Common myeloid progenitor, CD34-positive (primary cell): ENCODE results near the gene UROS.

Experiments
- CTCF ChIA-PET: fragments of 350-600 bp; sonication (Branson Sonifier 250); formaldehyde crosslinking; loops from one replicate; lab custom pipeline; 2021; ENCODE audit warnings: antibody characterized with exemption; lab: Charles Lee
- POLR2A ChIA-PET: fragments of 350-600 bp; sonication (Branson Sonifier 250); formaldehyde crosslinking; loops from one replicate; lab custom pipeline; 2021; ENCODE audit warnings: antibody characterized with exemption; lab: Charles Lee
- DNase-seq, 3 donors: peaks; one replicate each; pipeline versions ENCODE4 v3.0.0 to v3.0.0-alpha.2; 2013
- H3K27ac ChIP-seq, 2 experiments: 1 replicate in 1 of 2; 2 replicates in 1 of 2; pipeline ENCODE4 v1.7.0; 2013; ENCODE audit warnings: inconsistent platforms in 2 of 2, low read length in 2 of 2, mild to moderate bottlenecking in 2 of 2, low read depth in 1 of 2, moderate library complexity in 1 of 2; ENCODE audit not compliant: severe bottlenecking in 2 of 2, insufficient read depth in 1 of 2, poor library complexity in 1 of 2
- H3K27me3 ChIP-seq, 5 experiments: replicated peaks in 2 of 5; 1 replicate in 3 of 5; 2 replicates in 2 of 5; pipeline versions ENCODE4 v1.6.1 to v1.7.0; 2013; ENCODE audit warnings: low read length in 4 of 5, mild to moderate bottlenecking in 2 of 5, moderate library complexity in 2 of 5, inconsistent platforms in 1 of 5; ENCODE audit not compliant: insufficient read depth in 5 of 5, control insufficient read depth in 4 of 5
- H3K36me3 ChIP-seq, 4 experiments: 1 replicate in 2 of 4; 2 replicates in 2 of 4; pipeline versions ENCODE4 v1.6.1 to v1.7.0; 2013; ENCODE audit warnings: low read length in 3 of 4, control low read depth in 1 of 4, mild to moderate bottlenecking in 1 of 4; ENCODE audit not compliant: control insufficient read depth in 4 of 4, insufficient read depth in 4 of 4
- H3K4me1 ChIP-seq, 4 experiments: 1 replicate in 3 of 4; 2 replicates in 1 of 4; pipeline versions ENCODE4 v1.6.1 to v1.7.1; 2013; ENCODE audit warnings: low read length in 3 of 4, mild to moderate bottlenecking in 3 of 4, control low read depth in 1 of 4, inconsistent platforms in 1 of 4, moderate library complexity in 1 of 4; ENCODE audit not compliant: control insufficient read depth in 4 of 4, insufficient read depth in 4 of 4; ENCODE audit errors: control extremely low read depth in 1 of 4
- H3K4me3 ChIP-seq, 7 experiments: 1 replicate in 4 of 7; 2 replicates in 3 of 7; pipeline versions ENCODE4 v1.5.1 to v1.7.0; 2013; ENCODE audit warnings: mild to moderate bottlenecking in 7 of 7, low read length in 6 of 7, moderate library complexity in 6 of 7, inconsistent platforms in 2 of 7, low read depth in 2 of 7, control low read depth in 1 of 7; ENCODE audit not compliant: insufficient read depth in 4 of 7, control insufficient read depth in 1 of 7; ENCODE audit errors: extremely low read depth in 1 of 7
- H3K9me3 ChIP-seq, 5 experiments: 1 replicate in 4 of 5; 2 replicates in 1 of 5; pipeline versions ENCODE4 v1.6.1 to v1.7.1; 2013; ENCODE audit warnings: low read length in 4 of 5, mild to moderate bottlenecking in 2 of 5, inconsistent platforms in 1 of 5, low read depth in 1 of 5, moderate library complexity in 1 of 5; ENCODE audit not compliant: control insufficient read depth in 4 of 5, insufficient read depth in 2 of 5; ENCODE audit errors: control extremely low read depth in 1 of 5
- WGBS: methylation state at CpG from one replicate; pipeline ENCODE4 v1.1.5; 2013; ENCODE audit not compliant: insufficient coverage; 5-methylcytosine and 5-hydroxymethylcytosine counted together

Gene UROS

GRCh38 chr10:125857185-125857760 lies 34.2 kb upstream of the UROS start:
- CTCF ChIA-PET, result no interaction called here
- peaks cover 3 to 36% (median 19%) of the 10 kb centered on the region in 4 experiments for H3K36me3 ChIP-seq

GRCh38 chr10:125852487-125852886 lies 29.4 kb upstream of the UROS start:
- Histone ChIP-seq H3K9me3 (no peaks in the 10 kb centered on the region), H3K36me3 (peaks cover 16 to 54% (median 42%) of the 10 kb centered on the region in 4 experiments), H3K27ac (no peak overlapping the region), H3K27me3 (no peaks in the 10 kb centered on the region), H3K4me3 (no peak overlapping the region), H3K4me1 (no peaks in the 10 kb centered on the region)
- ChIA-PET POLR2A (no interaction called here), CTCF (no interaction called here)
- 99% methylated on average over 7 of the region's 7 CpGs for WGBS
- DNase-seq, result no peak

More at GRCh38 chr10:125857185-125857760, 34.2 kb upstream of the UROS start:
- POLR2A ChIA-PET, result no interaction called here
- WGBS, result 94% methylated on average over 2 of the region's 2 CpGs
- H3K9me3 ChIP-seq, result no peaks in the 10 kb centered on the region
- DNase-seq, result no peak
- no peak overlapping the region for H3K27ac ChIP-seq
- H3K4me3 ChIP-seq, result no peak overlapping the region
- no peaks in the 10 kb centered on the region for H3K4me1 ChIP-seq
- H3K27me3 ChIP-seq, result no peaks in the 10 kb centered on the region

GRCh38 chr10:125850766-125851731 lies 28.0 kb upstream of the UROS start:
- Histone ChIP-seq H3K4me3 (no peak overlapping the region), H3K9me3 (no peaks in the 10 kb centered on the region), H3K4me1 (no peaks in the 10 kb centered on the region), H3K27me3 (no peaks in the 10 kb centered on the region), H3K27ac (no peak overlapping the region), H3K36me3 (peaks cover 16 to 56% (median 42%) of the 10 kb centered on the region in 4 experiments)
- WGBS, result 100% methylated on average over 1 of the region's 2 CpGs
- DNase-seq, result no peak
- ChIA-PET CTCF (interaction anchor here (1.1 kb wide), 1 partner anchor 18 kb away, joined by 3 read pairs; no protein-coding TSS in a partner anchor), POLR2A (no interaction called here)

- no peak overlapping the region for H3K4me3 ChIP-seq
- ChIA-PET CTCF (no interaction called here), POLR2A (no interaction called here)
- peaks cover 16 to 69% (median 52%) of the 10 kb centered on the region in 4 experiments for H3K36me3 ChIP-seq
- no peak overlapping the region for H3K27ac ChIP-seq
- WGBS, result 100% methylated on average over 1 of the region's 7 CpGs
- no peaks in the 10 kb centered on the region for H3K9me3 ChIP-seq
- H3K27me3 ChIP-seq, result no peaks in the 10 kb centered on the region
- DNase-seq, result no peak
- H3K4me1 ChIP-seq, result no peaks in the 10 kb centered on the region
Measured at GRCh38 chr10:125849448-125849847, 26.4 kb upstream of the UROS start.

GRCh38 chr10:125848857-125849256 lies 25.8 kb upstream of the UROS start:
- Histone ChIP-seq H3K36me3 (peaks cover 16 to 74% (median 52%) of the 10 kb centered on the region in 4 experiments), H3K4me1 (no peaks in the 10 kb centered on the region), H3K27ac (no peak overlapping the region), H3K27me3 (no peaks in the 10 kb centered on the region), H3K9me3 (no peaks in the 10 kb centered on the region), H3K4me3 (no peak overlapping the region)
- no CpG with 5 or more reads among the region's 2 CpGs for WGBS
- ChIA-PET POLR2A (no interaction called here), CTCF (no interaction called here)
- DNase-seq, result no peak

GRCh38 chr10:125848371-125848770 lies 25.3 kb upstream of the UROS start:
- no peak for DNase-seq
- Histone ChIP-seq H3K4me1 (no peaks in the 10 kb centered on the region), H3K27ac (no peak overlapping the region), H3K27me3 (no peaks in the 10 kb centered on the region), H3K36me3 (peaks cover 18 to 74% (median 56%) of the 10 kb centered on the region in 4 experiments), H3K4me3 (no peak overlapping the region), H3K9me3 (no peaks in the 10 kb centered on the region)
- ChIA-PET POLR2A (no interaction called here), CTCF (no interaction called here)
- WGBS, result 100% methylated on average over 1 of the region's 2 CpGs

- Histone ChIP-seq H3K4me3 (no peak overlapping the region), H3K27ac (no peak overlapping the region), H3K9me3 (no peaks in the 10 kb centered on the region), H3K4me1 (no peaks in the 10 kb centered on the region), H3K36me3 (peaks cover 13 to 68% (median 50%) of the 10 kb centered on the region in 4 experiments), H3K27me3 (no peaks in the 10 kb centered on the region)
- CTCF ChIA-PET, result interaction anchor here (0.9 kb wide), 1 partner anchor 18 kb away, joined by 3 read pairs; no protein-coding TSS in a partner anchor
- DNase-seq, result no peak
- POLR2A ChIA-PET, result interaction anchor here (0.6 kb wide), 1 partner anchor 485 kb away, joined by 3 read pairs; no protein-coding TSS in a partner anchor
- no CpG with 5 or more reads among the region's 3 CpGs for WGBS
Measured at GRCh38 chr10:125846894-125847293, 23.8 kb upstream of the UROS start.
